CD4-positive, alpha-beta T cell (primary cell): ENCODE measurements around the gene ZNF366. TPM values are rescaled to one million over a fixed set of nuclear protein-coding genes. Genes with fewer than 3 reads are reported as not detected.

Experiments
- ATAC-seq: fragments of 200-7000 bp; cut with Tn5 transposase; one replicate; pipeline ENCODE4 v1.10.0; 2022; ENCODE audit warnings: mild to moderate bottlenecking; ENCODE audit not compliant: poor library complexity
- CTCF ChIA-PET: fragments of 350-600 bp; sonication (Branson Sonifier 250); formaldehyde crosslinking; loops from one replicate; lab custom pipeline; 2021; ENCODE audit warnings: antibody characterized with exemption, inconsistent platforms; lab: Charles Lee
- POLR2A ChIA-PET: fragments of 350-600 bp; sonication (Branson Sonifier 250); formaldehyde crosslinking; loops from one replicate; lab custom pipeline; 2021; ENCODE audit warnings: antibody characterized with exemption, inconsistent platforms; lab: Charles Lee
- DNase-seq, 14 experiments: peaks; one replicate each; pipeline ENCODE4 v3.0.0-alpha.2; 2013 to 2020; ENCODE audit warnings: mixed read lengths in 2 of 14
- H3K27ac ChIP-seq, 2 donors: one replicate each; pipeline versions ENCODE4 v1.5.1 to v1.7.0; 2013; ENCODE audit warnings: low read length in 2 of 2, low read depth in 1 of 2, mild to moderate bottlenecking in 1 of 2
- H3K27me3 ChIP-seq, 2 experiments: 1 replicate in 1 of 2; 2 replicates in 1 of 2; pipeline versions ENCODE4 v1.6.1 to v1.7.0; 2013; ENCODE audit warnings: low read length in 2 of 2, control low read depth in 1 of 2, mild to moderate bottlenecking in 1 of 2, moderate library complexity in 1 of 2; ENCODE audit not compliant: insufficient read depth in 2 of 2, control insufficient read depth in 1 of 2
- H3K36me3 ChIP-seq: one replicate; pipeline ENCODE4 v1.6.1; 2013; ENCODE audit warnings: low read length, control low read depth; ENCODE audit not compliant: insufficient read depth
- H3K4me1 ChIP-seq: one replicate; pipeline ENCODE4 v1.6.1; 2013; ENCODE audit warnings: low read length, control low read depth; ENCODE audit not compliant: insufficient read depth
- H3K4me3 ChIP-seq: one replicate; pipeline ENCODE4 v1.5.1; 2013; ENCODE audit warnings: mild to moderate bottlenecking, low read length, moderate library complexity
- H3K9me3 ChIP-seq, 2 experiments: 1 replicate in 1 of 2; 2 replicates in 1 of 2; pipeline versions ENCODE4 v1.6.1 to v1.7.0; 2013; ENCODE audit warnings: low read length in 2 of 2, mild to moderate bottlenecking in 2 of 2, control low read depth in 1 of 2, moderate library complexity in 1 of 2; ENCODE audit not compliant: control insufficient read depth in 1 of 2, insufficient read depth in 1 of 2
- H3K27ac Mint-ChIP-seq: one replicate; pipeline ENCODE4 v1.8.0; 2020; ENCODE audit warnings: mixed read lengths
- H3K27me3 Mint-ChIP-seq: one replicate; pipeline ENCODE4 v1.8.0; 2021; ENCODE audit warnings: mixed read lengths
- H3K36me3 Mint-ChIP-seq: one replicate; pipeline ENCODE4 v1.8.0; 2021; ENCODE audit warnings: low read depth, mixed read lengths
- H3K4me1 Mint-ChIP-seq: one replicate; pipeline ENCODE4 v1.8.0; 2021; ENCODE audit warnings: low read depth, mixed read lengths
- H3K4me3 Mint-ChIP-seq: one replicate; pipeline ENCODE4 v1.8.0; 2020; ENCODE audit warnings: mild to moderate bottlenecking, mixed read lengths
- H3K9me3 Mint-ChIP-seq: one replicate; pipeline ENCODE4 v1.8.0; 2020; ENCODE audit warnings: mixed read lengths
- CTCF ChIP-seq: fragments of 200-600 bp; IDR thresholded peaks from one replicate; pipeline ENCODE4 v1.8.0; 2022; ENCODE audit warnings: antibody characterized with exemption, mild to moderate bottlenecking
- intact Hi-C, 2 experiments: fragments of 100-400 bp; cut with DNase I in 1 of 2; cut with micrococcal nuclease in 1 of 2; formaldehyde crosslinking; loops; one replicate each; pipeline versions ENCODE4 v1.15.1 to v1.9.0; 2023 to 2025; cut with DNase I, micrococcal nuclease
- total RNA-seq, 174 experiments: library from RNA in 2 of 174; stranded (reverse) in 2 of 174; gene quantifications; one replicate each; pipeline ENCODE4 v1.2.3 and lab custom pipeline; 2021 to 2026

Gene ZNF366
- total RNA-seq, 2 experiments from 2014 or later = 0.06 to 0.14 TPM

GRCh38 chr5:72541501-72542225, 34.5 kb upstream of the ZNF366 start:
- no peak for TF ChIP-seq CTCF
- H3K27ac Mint-ChIP-seq = no peak overlapping the region
- ATAC-seq (no peak), DNase-seq (no peak)
- Histone ChIP-seq H3K27me3 (no peaks in the 10 kb centered on the region), H3K4me3 (no peak overlapping the region), H3K9me3 (peaks cover 0 to 8% of the 10 kb centered on the region in 2 experiments), H3K4me1 (no peaks in the 10 kb centered on the region), H3K27ac (no peak overlapping the region), H3K36me3 (no peaks in the 10 kb centered on the region)
- ChIA-PET POLR2A (no interaction called here), CTCF (no interaction called here)
- H3K27me3 Mint-ChIP-seq = no peaks in the 10 kb centered on the region
- no peak overlapping the region for H3K4me3 Mint-ChIP-seq
- H3K36me3 Mint-ChIP-seq = no peaks in the 10 kb centered on the region
- intact Hi-C loops = no loop called here
- H3K4me1 Mint-ChIP-seq = no peaks in the 10 kb centered on the region
- peaks cover 2% of the 10 kb centered on the region for H3K9me3 Mint-ChIP-seq

- H3K4me3 Mint-ChIP-seq = no peak overlapping the region
- no peaks in the 10 kb centered on the region for H3K36me3 Mint-ChIP-seq
- H3K4me1 ChIP-seq = no peaks in the 10 kb centered on the region
- DNase-seq (no peak), ATAC-seq (no peak)
- peaks cover under 1% of the 10 kb centered on the region for H3K27me3 Mint-ChIP-seq
- TF ChIP-seq CTCF = no peak
- H3K9me3 ChIP-seq = peaks cover 0 to 8% of the 10 kb centered on the region in 2 experiments
- intact Hi-C loops = no loop called here
- H3K4me1 Mint-ChIP-seq = no peaks in the 10 kb centered on the region
- no peaks in the 10 kb centered on the region for H3K9me3 Mint-ChIP-seq
- ChIA-PET CTCF (no interaction called here), POLR2A (no interaction called here)
- H3K36me3 ChIP-seq = no peaks in the 10 kb centered on the region
- no peak overlapping the region for H3K4me3 ChIP-seq
- H3K27ac ChIP-seq = no peak overlapping the region
- H3K27ac Mint-ChIP-seq = no peak overlapping the region
- no peaks in the 10 kb centered on the region for H3K27me3 ChIP-seq
These were observed 33.7 kb upstream of the ZNF366 start for GRCh38 chr5:72540759-72541438.

DNA sequence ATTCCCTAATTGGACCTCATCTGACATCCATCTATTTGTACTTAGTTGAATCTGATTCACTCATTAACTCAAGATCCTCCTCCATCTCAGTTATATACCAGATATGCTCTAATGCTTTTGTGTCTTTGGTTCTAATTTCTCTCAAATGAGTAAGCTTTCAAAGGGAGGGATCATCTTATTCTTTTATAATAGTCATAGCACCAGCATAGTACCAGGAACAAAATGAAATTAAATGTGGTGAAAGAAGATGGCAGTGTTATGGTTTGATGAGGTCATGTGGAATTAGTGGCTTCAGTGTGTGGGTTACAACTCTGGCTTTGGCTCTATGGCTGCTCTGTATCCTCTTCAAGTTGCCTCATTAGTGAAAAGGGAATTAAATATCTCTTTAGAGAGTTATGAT, 32.5 kb upstream of the ZNF366 start:
- intact Hi-C loops = no loop called here
- ATAC-seq = no peak
- Histone ChIP-seq H3K36me3 (no peaks in the 10 kb centered on the region), H3K4me3 (no peak overlapping the region), H3K27me3 (no peaks in the 10 kb centered on the region), H3K27ac (no peak overlapping the region), H3K4me1 (no peaks in the 10 kb centered on the region), H3K9me3 (peaks cover 0 to 8% of the 10 kb centered on the region in 2 experiments)
- H3K4me1 Mint-ChIP-seq = no peaks in the 10 kb centered on the region
- CTCF ChIA-PET = no interaction called here
- peaks cover 6% of the 10 kb centered on the region for H3K27me3 Mint-ChIP-seq
- POLR2A ChIA-PET = no interaction called here
- H3K4me3 Mint-ChIP-seq = no peak overlapping the region
- H3K27ac Mint-ChIP-seq = no peak overlapping the region
- H3K36me3 Mint-ChIP-seq = no peaks in the 10 kb centered on the region
- no peaks in the 10 kb centered on the region for H3K9me3 Mint-ChIP-seq
- TF ChIP-seq CTCF = no peak
- DNase-seq = no peak
